Stomach (tissue), 19 donors: Measurements from ENCODE around the gene LOXL1. TPM values are rescaled to one million over a fixed set of nuclear protein-coding genes. Genes with fewer than 3 reads are reported as not detected.

Experiments
- DNase-seq, 2 donors: peaks; one replicate each; pipeline versions ENCODE4 v3.0.0 to v3.0.0-alpha.2; 2013 to 2019
- H3K27ac ChIP-seq, 5 donors: fragments of 200-600 bp in 4 of 5; sonication (generic) in 4 of 5; one replicate each; pipeline ENCODE4 v1.5.1; 2013 to 2019; ENCODE audit warnings: mild to moderate bottlenecking in 1 of 5, moderate library complexity in 1 of 5
- H3K27me3 ChIP-seq, 3 donors: fragments of 200-600 bp; sonication (generic); one replicate each; pipeline ENCODE4 v1.5.1; 2017 to 2019; ENCODE audit warnings: mixed run types in 1 of 3
- H3K36me3 ChIP-seq, 4 donors: fragments of 200-600 bp; sonication (generic); 1 replicate in 3 of 4; 2 replicates in 1 of 4; pipeline ENCODE4 v1.5.1; 2016 to 2019
- H3K4me1 ChIP-seq, 4 donors: fragments of 200-600 bp; sonication (generic); one replicate each; pipeline ENCODE4 v1.5.1; 2016 to 2019
- H3K4me3 ChIP-seq, 4 donors: fragments of 200-600 bp; sonication (generic) in 3 of 4; one replicate each; pipeline ENCODE4 v1.5.1; 2016 to 2019; ENCODE audit warnings: mild to moderate bottlenecking in 1 of 4
- H3K9me3 ChIP-seq, 4 donors: fragments of 200-600 bp; sonication (generic); one replicate each; pipeline ENCODE4 v1.5.1; 2016 to 2019
- CTCF ChIP-seq, 7 experiments: fragments of 450-650 bp in 4 of 7; fragments of 200-600 bp in 3 of 7; sonication (generic) in 3 of 7; IDR thresholded peaks; one replicate each; pipeline ENCODE4 v1.5.1; 2016 to 2019; ENCODE audit warnings: antibody characterized with exemption in 7 of 7, control low read depth in 2 of 7, mild to moderate bottlenecking in 1 of 7
- EP300 ChIP-seq: sonication (generic); formaldehyde crosslinking; IDR thresholded peaks from one replicate; pipeline ENCODE4 v1.6.1; 2017; ENCODE audit warnings: antibody characterized with exemption
- POLR2A ChIP-seq, 4 donors: fragments of 450-650 bp; IDR thresholded peaks; one replicate each; pipeline ENCODE4 v1.6.1; 2016; ENCODE audit warnings: antibody characterized with exemption in 4 of 4, control low read depth in 2 of 4, mild to moderate bottlenecking in 1 of 4, moderate library complexity in 1 of 4
- POLR2AphosphoS5 ChIP-seq, 3 donors: sonication (generic); formaldehyde crosslinking; IDR thresholded peaks; one replicate each; pipeline ENCODE4 v1.6.1; 2016; ENCODE audit warnings: antibody characterized with exemption in 3 of 3
- WGBS, 5 donors: extraction: QIAGEN DNeasy Blood & Tissue Kit in 3 of 5; methylation state at CpG; one replicate each; pipeline versions ENCODE4 v1.1.5 to v1.1.7; 2013 to 2018; 5-methylcytosine and 5-hydroxymethylcytosine counted together
- intact Hi-C: fragments of 100-400 bp; cut with DNase I; formaldehyde crosslinking; loops from one replicate; pipeline ENCODE4 v1.15.1; 2023; ENCODE audit warnings: low total_unique reads
- long read RNA-seq, 10 donors: transcript quantifications; one replicate each; lab custom pipeline, GENCODE V29; 2026
- polyA plus RNA-seq, 3 donors: library from polyadenylated mRNA; stranded (reverse); fragments of 200-250 nt; gene quantifications; one replicate each; pipeline ENCODE4 v1.2.3, GENCODE V29; 2013
- total RNA-seq, 5 donors: library from RNA; depleted of rRNA; stranded (reverse); fragments of >200 nt; gene quantifications; one replicate each; pipeline versions ENCODE4 v1.1.0 to v1.2.3, GENCODE V29; 2014 to 2016
- donor health status: healthy with polysubstance abuse.
- donor health status: Bipolar disorder and iron deficiency.
- donor health status: healthy.

LOXL1 gene
- total RNA-seq, result 10 to 100 TPM in 4 of 5 donors, 1 to 10 TPM in 1; 6.2 to 48.4 (median 36.8) TPM
- 10 to 100 TPM in 2 of 3 donors, 1 to 10 TPM in 1; 5.2 to 25.8 (median 12.5) TPM for polyA plus RNA-seq
- long read RNA-seq, donor 1, partial matches to known transcripts, result 0 of 2 reads
- long read RNA-seq, donor 1, other reads (novel, unspliced or antisense), result 0 of 2 reads
- long read RNA-seq, donor 2, transcript LOXL1-201 (7 exons, 2,351 nt), result major isoform, 5 of 5 reads
- long read RNA-seq, donor 2, partial matches to known transcripts, result 0 of 5 reads
- long read RNA-seq, donor 2, other reads (novel, unspliced or antisense), result 0 of 5 reads
- long read RNA-seq, donor 3, partial matches to known transcripts, result 0 of 2 reads
- long read RNA-seq, donor 3, other reads (novel, unspliced or antisense), result 0 of 2 reads
- long read RNA-seq, donor 4, result 0 reads
- long read RNA-seq, donor 5, transcript LOXL1-201 (7 exons, 2,351 nt), result major isoform, 12 of 12 reads
- long read RNA-seq, donor 5, partial matches to known transcripts, result 0 of 12 reads
- long read RNA-seq, donor 5, other reads (novel, unspliced or antisense), result 0 of 12 reads
- long read RNA-seq, donor 6, transcript LOXL1-201 (7 exons, 2,351 nt), result major isoform, 11 of 12 reads
- long read RNA-seq, donor 6, partial matches to known transcripts, result 0 of 12 reads
- long read RNA-seq, donor 6, other reads (novel, unspliced or antisense), result 0 of 12 reads
- long read RNA-seq, donor 7, transcript LOXL1-201 (7 exons, 2,351 nt), result major isoform, 14 of 19 reads
- long read RNA-seq, donor 7, partial matches to known transcripts, result 5 of 19 reads
- long read RNA-seq, donor 7, other reads (novel, unspliced or antisense), result 0 of 19 reads
- long read RNA-seq, donor 8, transcript LOXL1-201 (7 exons, 2,351 nt), result major isoform, 8 of 8 reads
- long read RNA-seq, donor 8, partial matches to known transcripts, result 0 of 8 reads
- long read RNA-seq, donor 8, other reads (novel, unspliced or antisense), result 0 of 8 reads
- long read RNA-seq, donor 9, transcript LOXL1-201 (7 exons, 2,351 nt), result major isoform, 7 of 7 reads
- long read RNA-seq, donor 9, partial matches to known transcripts, result 0 of 7 reads
- long read RNA-seq, donor 9, other reads (novel, unspliced or antisense), result 0 of 7 reads
- long read RNA-seq, donor 10, partial matches to known transcripts, result 0 of 2 reads
- long read RNA-seq, donor 10, other reads (novel, unspliced or antisense), result 0 of 2 reads

DNA sequence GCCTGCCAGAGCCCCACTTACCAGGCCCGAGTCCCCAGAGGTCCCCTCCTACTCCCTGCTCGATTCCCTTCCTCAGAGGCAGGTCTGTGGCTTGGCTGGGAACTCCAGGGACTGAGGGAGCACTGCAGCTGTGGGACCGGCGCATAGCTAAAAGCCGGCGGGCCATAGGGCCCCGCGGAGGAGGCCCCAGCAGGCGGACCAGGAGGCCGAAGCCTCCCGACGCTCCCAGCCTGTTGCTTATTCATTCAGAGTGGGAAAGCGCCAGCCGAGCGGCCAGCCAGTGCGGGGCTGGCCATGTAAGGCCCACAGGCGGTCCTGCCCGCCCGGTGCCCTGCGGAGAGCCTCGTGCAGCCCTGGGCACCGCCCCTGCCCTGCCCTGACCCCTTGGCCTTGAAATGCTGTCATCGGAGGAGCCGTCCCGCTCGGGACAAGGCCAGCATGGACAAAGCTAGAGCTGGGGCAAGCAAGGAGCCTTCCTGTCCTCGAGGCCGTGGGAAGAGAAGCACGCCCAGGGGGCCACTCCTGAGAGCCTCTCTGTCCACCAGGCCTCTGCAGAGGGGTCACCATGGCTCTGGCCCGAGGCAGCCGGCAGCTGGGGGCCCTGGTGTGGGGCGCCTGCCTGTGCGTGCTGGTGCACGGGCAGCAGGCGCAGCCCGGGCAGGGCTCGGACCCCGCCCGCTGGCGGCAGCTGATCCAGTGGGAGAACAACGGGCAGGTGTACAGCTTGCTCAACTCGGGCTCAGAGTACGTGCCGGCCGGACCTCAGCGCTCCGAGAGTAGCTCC, at the start of gene LOXL1:
Gene LOXL1 (plus strand): TSS at position 244 of the 784 bp plus-strand sequence. CDS start 322 bp downstream, at position 566.
- TF ChIP-seq EP300 (no peak), CTCF (IDR thresholded peaks at IDR 0.05) (no peak), POLR2AphosphoS5 (IDR thresholded peaks at IDR 0.05) (peak; percentile 68 to 85 (median 84)), POLR2A (IDR thresholded peaks at IDR 0.05) (peak in 1 of 4 donors; percentile 35)
- Histone ChIP-seq H3K27me3 (peaks cover 0 to 23% (median 0%) of the 10 kb centered on the region in 3 donors), H3K4me1 (peaks cover 62 to 97% (median 88%) of the 10 kb centered on the region in 4 donors), H3K36me3 (no peaks in the 10 kb centered on the region), H3K27ac (peak within 1 kb of the TSS; percentile 87 to 95 (median 93)), H3K4me3 (peak within 1 kb of the TSS; percentile 50 to 66 (median 62)), H3K9me3 (no peaks in the 10 kb centered on the region)
- DNase-seq, result peak; percentile 70 to 92
- 5 to 11% (median 10%) methylated on average over 13 to 47 of the region's 47 CpGs for WGBS, 5 donors
- intact Hi-C loops, result no loop called here

- Histone ChIP-seq H3K36me3 (no peaks in the 10 kb centered on the region), H3K9me3 (no peaks in the 10 kb centered on the region), H3K27me3 (peaks cover 0 to 21% (median 0%) of the 10 kb centered on the region in 3 donors), H3K27ac (no peak overlapping the region), H3K4me1 (no peaks in the 10 kb centered on the region), H3K4me3 (no peak overlapping the region)
- TF ChIP-seq CTCF (IDR thresholded peaks at IDR 0.05), result no peak
- TF ChIP-seq EP300, result no peak
- TF ChIP-seq POLR2A (IDR thresholded peaks at IDR 0.05), result no peak
- no peak for TF ChIP-seq POLR2AphosphoS5 (IDR thresholded peaks at IDR 0.05)
- 41 to 71% (median 64%) methylated on average over 3 of the region's 3 CpGs for WGBS, 5 donors
- intact Hi-C loops, result no loop called here
- DNase-seq, result no peak
Observed at GRCh38 chr15:73879426-73879825, 46.8 kb upstream of the LOXL1 start.

GRCh38 chr15:73881579-73882320, 44.5 kb upstream of the LOXL1 start:
- H3K4me1 ChIP-seq, result no peaks in the 10 kb centered on the region
- intact Hi-C loops, result no loop called here
- WGBS, 5 donors, result 76 to 82% (median 79%) methylated on average over 7 to 12 of the region's 12 CpGs
- H3K27ac ChIP-seq, result no peak overlapping the region
- TF ChIP-seq POLR2AphosphoS5 (IDR thresholded peaks at IDR 0.05), result no peak
- TF ChIP-seq CTCF (IDR thresholded peaks at IDR 0.05), result no peak
- no peak for TF ChIP-seq EP300
- TF ChIP-seq POLR2A (IDR thresholded peaks at IDR 0.05), result no peak
- no peak overlapping the region for H3K4me3 ChIP-seq
- no peak for DNase-seq
- H3K36me3 ChIP-seq, result no peaks in the 10 kb centered on the region
- no peaks in the 10 kb centered on the region for H3K9me3 ChIP-seq
- H3K27me3 ChIP-seq, result peaks cover 0 to 17% (median 0%) of the 10 kb centered on the region in 3 donors
